PC-9 (cell line): ENCODE results near the gene MIER1. TPM values are rescaled to one million over a fixed set of nuclear protein-coding genes. Genes with fewer than 3 reads are reported as not detected.

ENCODE experiments used
- BruUV-seq: library from RNA; stranded (reverse); fragments of 400-500 nt; replicated peaks from 2 replicates; lab custom pipeline; 2021; lab: Mats Ljungman, UMichigan
- CTCF ChIA-PET: fragments of 300-600 bp; sonication (Branson Sonifier 250); formaldehyde crosslinking; loops from one replicate; lab custom pipeline; 2022; ENCODE audit warnings: antibody characterized with exemption; lab: Charles Lee
- POLR2A ChIA-PET: fragments of 300-600 bp; sonication (Branson Sonifier 250); formaldehyde crosslinking; loops from one replicate; lab custom pipeline; 2022; ENCODE audit warnings: antibody characterized with exemption; ENCODE audit not compliant: unreplicated experiment; lab: Charles Lee
- DNase-seq, 2 experiments: peaks; one replicate each; pipeline versions ENCODE4 v3.0.0 to v3.0.0-alpha.2; 2015 to 2022; ENCODE audit warnings: mixed read lengths in 1 of 2
- H2AFZ ChIP-seq: fragments of 200-600 bp; sonication (generic); 2 replicates; pipeline ENCODE4 v1.8.1; 2017; ENCODE audit warnings: antibody characterized with exemption
- H3F3A ChIP-seq: fragments of 200-600 bp; sonication (generic); 2 replicates; pipeline ENCODE4 v1.8.1; 2017; ENCODE audit warnings: antibody characterized with exemption, mild to moderate bottlenecking, low read depth; ENCODE audit not compliant: insufficient read depth
- H3K27ac ChIP-seq: fragments of 200-600 bp; sonication (generic); 2 replicates; pipeline ENCODE4 v1.6.1; 2016; ENCODE audit warnings: mixed run types
- H3K27me3 ChIP-seq: fragments of 200-600 bp; sonication (generic); 2 replicates; pipeline ENCODE4 v1.6.1; 2016; ENCODE audit warnings: low read depth, mixed run types; ENCODE audit not compliant: insufficient read depth
- H3K36me3 ChIP-seq: fragments of 200-600 bp; sonication (generic); 2 replicates; pipeline ENCODE4 v1.6.1; 2016; ENCODE audit warnings: low read depth, mixed run types
- H3K4me1 ChIP-seq: fragments of 200-600 bp; sonication (generic); replicated peaks from 2 replicates; pipeline ENCODE4 v1.6.1; 2016; ENCODE audit warnings: mixed run types; ENCODE audit not compliant: insufficient read depth
- H3K4me2 ChIP-seq: fragments of 200-600 bp; sonication (generic); 2 replicates; pipeline ENCODE4 v1.6.1; 2017; ENCODE audit warnings: mixed run types
- H3K4me3 ChIP-seq: fragments of 200-600 bp; sonication (generic); 2 replicates; pipeline ENCODE4 v1.6.1; 2016; ENCODE audit warnings: mixed run types
- H3K79me2 ChIP-seq: fragments of 200-600 bp; sonication (generic); 2 replicates; pipeline ENCODE4 v1.6.1; 2017; ENCODE audit warnings: low read depth, mixed run types
- H3K9me2 ChIP-seq: fragments of 200-600 bp; sonication (generic); 2 replicates; pipeline ENCODE4 v1.8.1; 2017; ENCODE audit warnings: mild to moderate bottlenecking; ENCODE audit not compliant: insufficient read depth
- H3K9me3 ChIP-seq: fragments of 200-600 bp; sonication (generic); 2 replicates; pipeline ENCODE4 v1.8.1; 2016; ENCODE audit warnings: low read depth; ENCODE audit not compliant: insufficient read depth
- H4K20me1 ChIP-seq: fragments of 200-600 bp; sonication (generic); 2 replicates; pipeline ENCODE4 v1.8.1; 2017; ENCODE audit not compliant: insufficient read depth
- CTCF ChIP-seq: fragments of 200-600 bp; sonication (generic); conservative IDR thresholded peaks from 2 replicates; pipeline ENCODE4 v1.6.1; 2017; ENCODE audit warnings: mixed run types, antibody characterized with exemption, mild to moderate bottlenecking, moderate library complexity
- EZH2 ChIP-seq: fragments of 200-600 bp; sonication (generic); IDR thresholded peaks from 2 replicates; pipeline ENCODE4 v1.8.0; 2017; ENCODE audit warnings: antibody characterized with exemption, low read depth
- intact Hi-C: fragments of 100-400 bp; cut with micrococcal nuclease; formaldehyde crosslinking; loops from one replicate; pipeline ENCODE4 v1.10.0; 2022; ENCODE audit not compliant: unreplicated experiment
- total RNA-seq: library from RNA; stranded (reverse); gene quantifications from 2 replicates; pipeline ENCODE4 v1.2.3, GENCODE V29; 2021

The MIER1 gene
- total RNA-seq, 1 experiment from 2014 or later = 30.4 TPM

GRCh38 chr1:67001682-67002425 lies 77.1 kb downstream of the MIER1 start:
- TF ChIP-seq CTCF (no peak), EZH2 (no peak)
- Histone ChIP-seq H3K9me2 (no peaks in the 10 kb centered on the region), H3K27ac (no peak overlapping the region), H3K9me3 (no peaks in the 10 kb centered on the region), H3K27me3 (no peaks in the 10 kb centered on the region), H4K20me1 (no peaks in the 10 kb centered on the region), H3F3A (no peaks in the 10 kb centered on the region), H2AFZ (no peak overlapping the region), H3K4me1 (no peaks in the 10 kb centered on the region), H3K4me3 (no peak overlapping the region), H3K4me2 (no peak overlapping the region), H3K79me2 (no peaks in the 10 kb centered on the region), H3K36me3 (no peaks in the 10 kb centered on the region)
- intact Hi-C loops = no loop called here
- POLR2A ChIA-PET = no interaction called here
- no peak for DNase-seq
- CTCF ChIA-PET = no interaction called here
- no TSS peak for BruUV-seq

GRCh38 chr1:67004176-67004575 lies 79.4 kb downstream of the MIER1 start:
- no peak overlapping the region for H3K27ac ChIP-seq
- no peak overlapping the region for H3K4me2 ChIP-seq
- no peaks in the 10 kb centered on the region for H3K79me2 ChIP-seq
- ChIA-PET CTCF (no interaction called here), POLR2A (no interaction called here)
- no peaks in the 10 kb centered on the region for H3K9me2 ChIP-seq
- intact Hi-C loops = no loop called here
- no peaks in the 10 kb centered on the region for H3F3A ChIP-seq
- no peaks in the 10 kb centered on the region for H4K20me1 ChIP-seq
- H3K9me3 ChIP-seq = no peaks in the 10 kb centered on the region
- H3K4me1 ChIP-seq = no peaks in the 10 kb centered on the region
- no peaks in the 10 kb centered on the region for H3K27me3 ChIP-seq
- BruUV-seq = no TSS peak
- no peak for DNase-seq
- no peaks in the 10 kb centered on the region for H3K36me3 ChIP-seq
- TF ChIP-seq EZH2 (no peak), CTCF (no peak)
- H3K4me3 ChIP-seq = no peak overlapping the region
- no peak overlapping the region for H2AFZ ChIP-seq

- no peak for DNase-seq
- Histone ChIP-seq H3K79me2 (no peaks in the 10 kb centered on the region), H3K27ac (no peak overlapping the region), H3K9me2 (no peaks in the 10 kb centered on the region), H2AFZ (no peak overlapping the region), H3F3A (no peaks in the 10 kb centered on the region), H3K4me1 (no peaks in the 10 kb centered on the region), H3K4me2 (no peak overlapping the region), H4K20me1 (no peaks in the 10 kb centered on the region), H3K9me3 (no peaks in the 10 kb centered on the region), H3K4me3 (no peak overlapping the region), H3K27me3 (no peaks in the 10 kb centered on the region), H3K36me3 (no peaks in the 10 kb centered on the region)
- no peak for TF ChIP-seq EZH2
- no peak for TF ChIP-seq CTCF
- BruUV-seq = no TSS peak
- POLR2A ChIA-PET = no interaction called here
- intact Hi-C loops = no loop called here
- CTCF ChIA-PET = no interaction called here
These were observed 80.3 kb downstream of the MIER1 start for GRCh38 chr1:67005068-67005467.
